CD4-positive, alpha-beta memory T cell (primary cell): Measurements from ENCODE around the gene SLC38A8. TPM values are rescaled to one million over a fixed set of nuclear protein-coding genes. Genes with fewer than 3 reads are reported as not detected.

Experiments used
- CTCF ChIA-PET: fragments of 350-600 bp; sonication (Branson Sonifier 250); formaldehyde crosslinking; loops from one replicate; lab custom pipeline; 2021; ENCODE audit warnings: inconsistent platforms; ENCODE audit not compliant: partially characterized antibody; lab: Charles Lee
- POLR2A ChIA-PET: fragments of 350-600 bp; sonication (Branson Sonifier 250); formaldehyde crosslinking; loops from one replicate; lab custom pipeline; 2021; ENCODE audit not compliant: partially characterized antibody; lab: Charles Lee
- DNase-seq, 5 donors: peaks; one replicate each; pipeline versions ENCODE4 v3.0.0 to v3.0.0-alpha.2; 2020 to 2022; ENCODE audit warnings: mixed read lengths in 1 of 5
- H3K27ac ChIP-seq: one replicate; pipeline ENCODE4 v1.7.0; 2013; ENCODE audit warnings: low read depth, low read length
- H3K27me3 ChIP-seq: 2 replicates; pipeline ENCODE4 v1.7.0; 2013; ENCODE audit warnings: mild to moderate bottlenecking, low read length, moderate library complexity; ENCODE audit not compliant: insufficient read depth
- H3K36me3 ChIP-seq: 2 replicates; pipeline ENCODE4 v1.7.0; 2013; ENCODE audit warnings: mild to moderate bottlenecking, low read length, moderate library complexity; ENCODE audit not compliant: insufficient read depth
- H3K4me1 ChIP-seq: 2 replicates; pipeline ENCODE4 v1.7.0; 2013; ENCODE audit warnings: mild to moderate bottlenecking, low read length, moderate library complexity; ENCODE audit not compliant: insufficient read depth
- H3K4me3 ChIP-seq, 2 donors: one replicate each; pipeline ENCODE4 v1.7.0; 2013; ENCODE audit warnings: low read length in 2 of 2, mild to moderate bottlenecking in 1 of 2
- H3K9me3 ChIP-seq, 2 donors: one replicate each; pipeline ENCODE4 v1.7.0; 2013; ENCODE audit warnings: low read length in 2 of 2, control low read depth in 1 of 2; ENCODE audit not compliant: control insufficient read depth in 1 of 2
- H3K27ac Mint-ChIP-seq, 7 donors: one replicate each; pipeline ENCODE4 v1.8.0; 2020 to 2021; ENCODE audit warnings: mixed read lengths in 7 of 7, mild to moderate bottlenecking in 6 of 7, inconsistent platforms in 3 of 7, moderate library complexity in 3 of 7
- H3K27me3 Mint-ChIP-seq, 2 donors: one replicate each; pipeline ENCODE4 v1.8.0; 2020 to 2021; ENCODE audit warnings: mixed read lengths in 2 of 2
- H3K36me3 Mint-ChIP-seq, 2 donors: one replicate each; pipeline ENCODE4 v1.8.0; 2020 to 2021; ENCODE audit warnings: mixed read lengths in 2 of 2, inconsistent platforms in 1 of 2, mild to moderate bottlenecking in 1 of 2
- H3K4me1 Mint-ChIP-seq, 4 donors: one replicate each; pipeline ENCODE4 v1.8.0; 2020 to 2021; ENCODE audit warnings: mixed read lengths in 4 of 4, mild to moderate bottlenecking in 1 of 4
- H3K4me3 Mint-ChIP-seq, 8 donors: one replicate each; pipeline ENCODE4 v1.8.0; 2020 to 2021; ENCODE audit warnings: mixed read lengths in 8 of 8, mild to moderate bottlenecking in 7 of 8, moderate library complexity in 6 of 8, inconsistent platforms in 3 of 8
- H3K9me3 Mint-ChIP-seq, 8 donors: one replicate each; pipeline ENCODE4 v1.8.0; 2020 to 2021; ENCODE audit warnings: mixed read lengths in 8 of 8, mild to moderate bottlenecking in 5 of 8, inconsistent platforms in 3 of 8, moderate library complexity in 1 of 8
- intact Hi-C: fragments of 100-400 bp; cut with micrococcal nuclease; formaldehyde crosslinking; loops from one replicate; pipeline ENCODE4 v1.15.1; 2023
- polyA plus RNA-seq, 2 donors: library from polyadenylated mRNA; unstranded; fragments of 300-500 nt; fragmentation: Illumina TruSeq; gene quantifications; one replicate each; pipeline ENCODE4 v1.2.3, GENCODE V29; 2021
- total RNA-seq, 2 experiments: library from RNA; stranded (reverse); gene quantifications; one replicate each; pipeline ENCODE4 v1.2.3, GENCODE V29; 2021

Gene SLC38A8
- not detected for total RNA-seq
- polyA plus RNA-seq: not detected

DNA sequence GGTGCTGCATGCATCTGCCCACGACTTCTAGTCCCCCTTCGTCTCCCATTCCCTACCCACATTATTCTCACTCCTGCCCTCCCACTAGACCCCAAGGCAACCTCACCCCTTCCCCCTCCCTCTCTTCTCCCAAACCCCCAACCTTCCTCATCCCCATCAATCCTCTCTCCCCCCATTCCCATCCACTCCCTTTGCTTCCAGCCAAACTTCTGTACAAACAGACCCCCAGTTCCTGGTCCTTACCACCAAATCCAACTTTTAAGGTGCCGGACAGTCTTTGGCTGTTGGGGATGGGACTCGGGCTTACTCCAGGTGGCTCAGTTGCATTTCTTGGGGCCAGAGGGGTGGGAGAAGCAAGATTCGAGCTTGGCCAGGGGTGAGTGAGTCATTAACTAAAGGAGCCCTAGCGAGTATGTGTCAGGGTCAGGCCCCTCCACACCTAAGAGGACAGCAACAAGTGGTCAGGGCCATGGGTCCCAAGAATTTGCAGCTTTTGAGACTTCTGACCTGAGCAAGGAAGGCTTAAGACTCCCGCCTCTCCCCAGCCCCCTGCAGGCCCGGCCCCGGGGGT is at the start of gene SLC38A8:
SLC38A8 (minus strand) TSS at position 488 of the 571 bp plus-strand sequence. CDS start 638 bp downstream, outside the sequence.
- H3K27me3 ChIP-seq: no peaks in the 10 kb centered on the region
- no peak for DNase-seq
- no peak within 1 kb of the TSS for H3K4me3 ChIP-seq
- H3K4me3 Mint-ChIP-seq: no peak within 1 kb of the TSS
- ChIA-PET CTCF (interaction anchor here (1.1 kb wide), 1 partner anchor 216 kb away, joined by 3 read pairs; no protein-coding TSS in a partner anchor), POLR2A (no interaction called here)
- H3K36me3 Mint-ChIP-seq: peaks cover 2 to 4% of the 10 kb centered on the region in 2 donors
- H3K9me3 ChIP-seq: no peaks in the 10 kb centered on the region
- intact Hi-C loops: no loop called here
- no peaks in the 10 kb centered on the region for H3K36me3 ChIP-seq
- no peaks in the 10 kb centered on the region for H3K9me3 Mint-ChIP-seq
- H3K27me3 Mint-ChIP-seq: peaks cover 0 to 6% of the 10 kb centered on the region in 2 donors
- no peak within 1 kb of the TSS for H3K27ac ChIP-seq
- peaks cover 2 to 14% (median 8%) of the 10 kb centered on the region in 4 donors for H3K4me1 Mint-ChIP-seq
- no peaks in the 10 kb centered on the region for H3K4me1 ChIP-seq
- H3K27ac Mint-ChIP-seq: no peak within 1 kb of the TSS

DNA sequence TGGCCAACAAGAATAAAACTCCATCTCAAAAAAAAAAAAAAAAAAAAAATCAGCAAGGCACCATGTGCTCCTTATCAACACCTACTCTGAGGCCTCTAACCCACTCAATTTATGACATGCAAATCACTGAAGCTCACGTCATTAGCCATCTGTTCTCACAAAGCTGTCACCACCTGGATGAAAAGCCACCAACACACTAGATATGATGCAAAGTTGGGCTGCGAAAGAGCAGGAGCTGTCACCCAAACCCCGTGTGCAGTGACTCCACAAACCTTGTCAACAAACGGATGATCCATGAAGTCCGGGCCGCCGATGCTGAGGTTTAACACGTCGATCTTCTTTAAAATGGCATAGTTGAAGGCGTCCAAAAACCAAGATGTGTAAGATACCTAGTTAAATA is 48.9 kb upstream of the SLC38A8 start:
- ChIA-PET CTCF (interaction anchor here (1.1 to 1.6 kb wide), 3 partner anchors 8 to 95 kb away, joined by 3 to 7 read pairs (median 4); partner anchors contain the start of gene TAF1C), POLR2A (no interaction called here)
- Histone ChIP-seq H3K27me3 (no peaks in the 10 kb centered on the region), H3K27ac (no peak overlapping the region), H3K9me3 (no peaks in the 10 kb centered on the region), H3K4me3 (no peak overlapping the region), H3K36me3 (peaks cover 77% of the 10 kb centered on the region), H3K4me1 (peaks cover 19% of the 10 kb centered on the region)
- Mint-ChIP-seq H3K9me3 (no peaks in the 10 kb centered on the region), H3K27me3 (no peaks in the 10 kb centered on the region), H3K4me1 (peaks cover 14 to 25% (median 20%) of the 10 kb centered on the region in 4 donors), H3K27ac (peak overlapping the region in 1 of 7 donors; percentile 1), H3K36me3 (peaks cover 61 to 92% of the 10 kb centered on the region in 2 donors), H3K4me3 (no peak overlapping the region)
- DNase-seq: no peak
- intact Hi-C loops: no loop called here

DNA sequence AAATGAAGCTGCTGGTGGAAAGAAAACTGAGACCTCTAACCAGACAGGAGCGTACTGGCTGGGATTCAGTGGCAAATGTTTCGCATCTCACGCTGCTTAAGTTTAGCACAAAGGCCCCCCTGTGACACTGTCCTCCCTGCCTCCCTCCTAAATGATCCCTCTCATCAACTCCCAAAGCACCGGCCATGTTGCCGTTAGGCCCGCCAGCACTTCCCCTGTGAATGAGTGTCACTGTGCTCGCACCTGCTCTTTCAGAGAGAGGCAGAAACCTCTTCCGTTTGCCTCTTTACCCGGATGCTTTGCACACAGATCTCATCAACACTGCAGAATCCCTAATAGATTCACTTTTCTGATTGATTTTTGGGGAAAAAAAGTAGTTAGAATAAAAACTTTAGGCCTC is 47.6 kb upstream of the SLC38A8 start:
- Histone ChIP-seq H3K36me3 (peaks cover 76% of the 10 kb centered on the region), H3K27ac (no peak overlapping the region), H3K4me3 (no peak overlapping the region), H3K9me3 (no peaks in the 10 kb centered on the region), H3K27me3 (no peaks in the 10 kb centered on the region), H3K4me1 (peaks cover 29% of the 10 kb centered on the region)
- CTCF ChIA-PET: interaction anchor here (2.6 to 2.7 kb wide), 2 partner anchors 85 to 97 kb away, joined by 9 to 13 read pairs; partner anchors contain the start of gene TAF1C
- intact Hi-C loops: no loop called here
- POLR2A ChIA-PET: interaction anchor here (1.2 kb wide), 1 partner anchor 27 kb away, joined by 3 read pairs; the partner anchor contains the start of gene MBTPS1
- no peak overlapping the region for H3K4me3 Mint-ChIP-seq
- H3K27me3 Mint-ChIP-seq: no peaks in the 10 kb centered on the region
- peak overlapping the region in 2 of 7 donors; percentile 65 to 83 for H3K27ac Mint-ChIP-seq
- H3K9me3 Mint-ChIP-seq: no peaks in the 10 kb centered on the region
- no peak for DNase-seq
- peaks cover 62 to 89% of the 10 kb centered on the region in 2 donors for H3K36me3 Mint-ChIP-seq
- H3K4me1 Mint-ChIP-seq: peaks cover 20 to 34% (median 28%) of the 10 kb centered on the region in 4 donors

DNA sequence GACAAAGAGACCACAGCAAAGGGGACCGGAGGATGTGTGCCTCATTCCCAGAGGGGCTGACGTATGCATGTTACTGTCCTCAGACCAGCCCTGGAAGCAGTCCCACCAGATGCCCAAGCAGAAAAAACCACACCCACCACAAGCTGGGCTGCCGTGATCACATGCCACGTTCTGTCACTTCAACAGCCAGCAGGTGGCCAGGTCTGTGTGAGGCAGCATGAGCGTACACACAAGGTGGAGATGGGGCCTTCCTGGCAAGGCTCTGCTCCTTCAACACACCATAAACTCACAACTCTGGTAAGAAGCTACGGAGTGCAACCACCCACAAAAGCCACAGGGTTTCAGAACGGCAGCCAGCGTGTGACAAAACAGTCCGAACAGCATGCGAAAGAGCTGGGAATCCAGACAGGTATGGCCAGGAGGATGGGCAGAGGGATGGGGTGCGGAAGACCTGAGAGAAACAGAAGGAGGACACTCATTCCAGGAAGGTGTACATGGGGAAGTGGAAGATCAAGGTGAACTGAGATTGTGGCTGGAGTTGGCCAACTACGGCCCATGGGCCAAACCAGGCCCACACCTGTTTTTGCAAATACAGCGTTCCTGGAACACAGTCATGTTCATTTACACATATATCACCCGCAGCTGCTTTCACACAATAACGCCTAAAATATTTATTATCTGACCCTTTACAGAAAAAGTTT is 46.2 kb upstream of the SLC38A8 start:
- Mint-ChIP-seq H3K27ac (peak overlapping the region; percentile 58 to 86 (median 73)), H3K36me3 (peaks cover 54 to 87% of the 10 kb centered on the region in 2 donors), H3K4me3 (peak overlapping the region in 2 of 8 donors; percentile 9 to 21), H3K9me3 (no peaks in the 10 kb centered on the region), H3K27me3 (no peaks in the 10 kb centered on the region), H3K4me1 (peaks cover 25 to 40% (median 34%) of the 10 kb centered on the region in 4 donors)
- H3K4me1 ChIP-seq: peaks cover 29% of the 10 kb centered on the region
- ChIA-PET CTCF (interaction anchor here (1.2 to 2.7 kb wide), 4 partner anchors 18 to 98 kb away, joined by 3 to 13 read pairs (median 8); partner anchors contain the start of gene TAF1C), POLR2A (no interaction called here)
- no peaks in the 10 kb centered on the region for H3K27me3 ChIP-seq
- intact Hi-C loops: loop anchor here (5.0 kb wide), 1 partner anchor 413 kb away; the partner anchor contains the start of gene MEAK7
- peak; percentile 24 to 57 (median 30) for DNase-seq
- H3K4me3 ChIP-seq: no peak overlapping the region
- H3K27ac ChIP-seq: no peak overlapping the region
- no peaks in the 10 kb centered on the region for H3K9me3 ChIP-seq
- peaks cover 71% of the 10 kb centered on the region for H3K36me3 ChIP-seq

DNA sequence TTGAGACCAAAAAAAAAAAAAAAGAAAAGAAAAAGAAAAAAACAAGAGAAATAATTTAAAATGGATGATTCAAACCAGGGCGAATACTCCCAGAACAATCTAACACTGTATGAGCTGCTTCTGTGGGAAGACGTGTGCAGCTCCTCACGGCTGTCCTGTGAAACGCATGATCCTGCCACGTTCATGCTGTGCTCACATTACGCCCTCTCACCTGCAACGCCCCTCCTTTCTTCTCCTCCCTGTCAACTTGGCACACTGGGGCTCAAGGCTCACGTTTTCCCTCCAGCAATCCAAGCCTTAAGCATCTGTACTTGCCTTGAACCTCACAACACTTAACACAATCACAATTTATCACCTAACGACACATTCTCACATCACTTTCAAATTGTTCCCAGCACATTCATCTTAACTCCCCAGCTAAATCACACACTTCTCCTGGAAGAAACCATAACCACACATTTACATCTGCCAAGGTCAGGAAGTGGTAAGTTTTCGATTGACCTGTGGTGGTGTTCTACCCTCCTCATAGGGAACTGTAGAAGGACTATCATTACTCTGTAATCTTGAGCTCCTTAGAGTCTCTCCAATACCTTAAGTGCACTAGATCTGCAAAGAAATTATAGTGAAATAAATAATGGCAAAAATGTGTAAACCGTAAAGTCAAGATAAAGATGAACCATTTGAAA is 45.0 kb upstream of the SLC38A8 start:
- ChIA-PET POLR2A (interaction anchor here (0.7 to 1.9 kb wide), 2 partner anchors 29 to 57 kb away, joined by 3 to 6 read pairs; partner anchors contain the start of genes HSDL1 and MBTPS1), CTCF (interaction anchor here (0.7 to 6.2 kb wide), 8 partner anchors 8 to 614 kb away, joined by 3 to 78 read pairs (median 4); partner anchors contain the start of gene TAF1C)
- Mint-ChIP-seq H3K36me3 (peaks cover 47 to 83% of the 10 kb centered on the region in 2 donors), H3K4me3 (peak overlapping the region in 1 of 8 donors; percentile 51), H3K27ac (peak overlapping the region; percentile 2 to 76 (median 42)), H3K4me1 (peaks cover 26 to 40% (median 34%) of the 10 kb centered on the region in 4 donors), H3K9me3 (no peaks in the 10 kb centered on the region), H3K27me3 (no peaks in the 10 kb centered on the region)
- Histone ChIP-seq H3K4me3 (no peak overlapping the region), H3K27ac (no peak overlapping the region), H3K9me3 (no peaks in the 10 kb centered on the region), H3K27me3 (no peaks in the 10 kb centered on the region), H3K4me1 (peaks cover 29% of the 10 kb centered on the region), H3K36me3 (peaks cover 67% of the 10 kb centered on the region)
- intact Hi-C loops: loop anchor here (5.0 kb wide), 1 partner anchor 415 kb away; the partner anchor contains the start of gene MEAK7
- no peak for DNase-seq

DNA sequence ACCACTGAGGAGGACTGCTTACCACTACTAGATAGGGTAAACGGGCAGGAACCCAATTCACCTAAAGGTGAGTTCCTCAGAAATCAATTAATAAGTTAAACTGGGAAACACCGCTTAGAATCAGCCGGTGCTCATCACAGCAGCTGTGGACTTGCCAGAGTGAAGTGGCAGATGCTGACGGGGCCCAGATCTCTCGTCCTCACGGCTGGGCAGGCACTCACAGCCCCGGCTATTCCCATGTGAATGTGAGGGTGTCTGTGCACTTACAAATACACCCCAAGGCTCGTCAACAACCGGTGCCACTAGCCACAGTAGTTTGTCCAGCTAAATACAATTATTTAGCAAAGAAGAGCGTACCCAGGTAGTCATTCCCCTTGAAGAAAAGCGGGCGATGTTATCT is 44.4 kb upstream of the SLC38A8 start:
- Histone ChIP-seq H3K9me3 (no peaks in the 10 kb centered on the region), H3K27me3 (no peaks in the 10 kb centered on the region), H3K4me1 (peaks cover 29% of the 10 kb centered on the region), H3K4me3 (no peak overlapping the region), H3K36me3 (peaks cover 70% of the 10 kb centered on the region), H3K27ac (no peak overlapping the region)
- Mint-ChIP-seq H3K36me3 (peaks cover 47 to 81% of the 10 kb centered on the region in 2 donors), H3K27me3 (no peaks in the 10 kb centered on the region), H3K9me3 (no peaks in the 10 kb centered on the region), H3K4me3 (no peak overlapping the region), H3K27ac (peak overlapping the region in 1 of 7 donors; percentile 76), H3K4me1 (peaks cover 26 to 40% (median 34%) of the 10 kb centered on the region in 4 donors)
- ChIA-PET POLR2A (interaction anchor here (1.6 to 1.9 kb wide), 2 partner anchors 30 to 100 kb away, joined by 5 to 6 read pairs; partner anchors contain the start of genes MBTPS1 and TAF1C), CTCF (interaction anchor here (0.7 to 6.6 kb wide), 11 partner anchors 12 to 614 kb away, joined by 3 to 78 read pairs (median 18); partner anchors contain the start of genes DNAAF1, HSDL1, MBTPS1 and TAF1C)
- no peak for DNase-seq
- intact Hi-C loops: loop anchor here (5.0 kb wide), 1 partner anchor 415 kb away; the partner anchor contains the start of gene MEAK7
